WTC11 (cell line): ENCODE results near the gene NTMT2. TPM values are rescaled to one million over a fixed set of nuclear protein-coding genes. Genes with fewer than 3 reads are reported as not detected.

Experiments
- ATAC-seq: fragments of 200-7000 bp; cut with Tn5 transposase; 2 replicates; pipeline ENCODE4 v1.10.0; 2021; ENCODE audit warnings: mild to moderate bottlenecking, moderate library complexity
- CTCF ChIA-PET: fragments of 300-600 bp; sonication (Branson Sonifier 250); formaldehyde crosslinking; loops from one replicate; lab custom pipeline; 2021; ENCODE audit warnings: antibody characterized with exemption; lab: Charles Lee
- POLR2A ChIA-PET: fragments of 350-600 bp; sonication (Branson Sonifier 250); formaldehyde crosslinking; loops from one replicate; lab custom pipeline; 2021; ENCODE audit warnings: antibody characterized with exemption; lab: Charles Lee
- DNase-seq: peaks from one replicate; pipeline ENCODE4 v3.0.0; 2021; ENCODE audit warnings: low spot score
- H3K27ac Mint-ChIP-seq: 2 replicates; pipeline ENCODE4 v1.8.0; 2021; ENCODE audit warnings: mixed read lengths
- H3K27me3 Mint-ChIP-seq: 2 replicates; pipeline ENCODE4 v1.8.0; 2021; ENCODE audit warnings: low read depth, mild to moderate bottlenecking, moderate library complexity, mixed read lengths
- H3K36me3 Mint-ChIP-seq: 2 replicates; pipeline ENCODE4 v1.8.0; 2021; ENCODE audit warnings: mixed read lengths
- H3K4me1 Mint-ChIP-seq: 2 replicates; pipeline ENCODE4 v1.8.0; 2022; ENCODE audit warnings: mixed read lengths
- H3K4me3 Mint-ChIP-seq: 2 replicates; pipeline ENCODE4 v1.8.0; 2021; ENCODE audit warnings: mild to moderate bottlenecking, moderate library complexity, mixed read lengths
- H3K9me3 Mint-ChIP-seq: 2 replicates; pipeline ENCODE4 v1.8.0; 2021; ENCODE audit warnings: mixed read lengths
- EMX1 ChIP-seq: fragments of 250-450 bp; sonication (Bioruptor Pico); IDR thresholded peaks from 2 replicates; pipeline ENCODE4 v1.8.0; 2021; ENCODE audit warnings: mild to moderate bottlenecking
- ETV6 ChIP-seq: sonication (generic); formaldehyde crosslinking; IDR thresholded peaks from 2 replicates; pipeline ENCODE4 v1.8.1; 2022; ENCODE audit warnings: mild to moderate bottlenecking, missing genetic modification reagents
- IRF2 ChIP-seq: sonication (generic); formaldehyde crosslinking; IDR thresholded peaks from 2 replicates; pipeline ENCODE4 v1.8.0; 2022; ENCODE audit warnings: low read depth, missing genetic modification reagents, borderline replicate concordance
- JAZF1 ChIP-seq: fragments of 250-450 bp; sonication (Bioruptor Pico); IDR thresholded peaks from 2 replicates; pipeline ENCODE4 v1.9.0; 2021; ENCODE audit warnings: moderate library complexity, mild to moderate bottlenecking, inconsistent platforms
- NFATC4 ChIP-seq: fragments of 250-450 bp; sonication (Bioruptor Pico); IDR thresholded peaks from 2 replicates; pipeline ENCODE4 v1.9.0; 2021; ENCODE audit warnings: mild to moderate bottlenecking
- OVOL2 ChIP-seq: fragments of 250-450 bp; sonication (Bioruptor Pico); IDR thresholded peaks from 2 replicates; pipeline ENCODE4 v1.9.0; 2021; ENCODE audit warnings: mild to moderate bottlenecking, borderline replicate concordance
- SMAD4 ChIP-seq: sonication (generic); formaldehyde crosslinking; IDR thresholded peaks from 2 replicates; pipeline ENCODE4 v1.8.0; 2022; ENCODE audit warnings: mild to moderate bottlenecking, missing genetic modification reagents
- ZNF121 ChIP-seq: sonication (generic); formaldehyde crosslinking; IDR thresholded peaks from 2 replicates; pipeline ENCODE4 v1.8.0; 2023; ENCODE audit warnings: missing genetic modification reagents
- ZNF138 ChIP-seq: sonication (generic); formaldehyde crosslinking; conservative IDR thresholded peaks from 2 replicates; pipeline ENCODE4 v1.8.1; 2022; ENCODE audit warnings: mild to moderate bottlenecking, moderate library complexity, missing genetic modification reagents
- ZNF416 ChIP-seq: fragments of 250-450 bp; sonication (Bioruptor Pico); IDR thresholded peaks from 2 replicates; pipeline ENCODE4 v1.9.0; 2021; ENCODE audit warnings: mild to moderate bottlenecking, inconsistent platforms
- ZNF423 ChIP-seq: fragments of 250-450 bp; sonication (Bioruptor Pico); IDR thresholded peaks from 2 replicates; pipeline ENCODE4 v2.1.2; 2022; ENCODE audit warnings: mild to moderate bottlenecking, moderate library complexity
- total RNA-seq: library from RNA; stranded (reverse); gene quantifications from 3 replicates; pipeline ENCODE4 v1.2.3, GENCODE V29; 2021
- TF ChIP-seq, protein P1 (sequence below): fragments of 200-600 bp; IDR thresholded peaks from 2 replicates; pipeline ENCODE4 v1.8.0; 2022; ENCODE audit warnings: antibody characterized with exemption
- TF ChIP-seq, protein P2 (sequence below): sonication (generic); formaldehyde crosslinking; IDR thresholded peaks from 2 replicates; pipeline ENCODE4 v1.8.1; 2023; ENCODE audit warnings: mild to moderate bottlenecking, missing genetic modification reagents, moderate library complexity
- TF ChIP-seq, protein P3 (sequence below): sonication (generic); formaldehyde crosslinking; IDR thresholded peaks from 2 replicates; pipeline ENCODE4 v1.8.0; 2023; ENCODE audit warnings: missing genetic modification reagents, mild to moderate bottlenecking, borderline replicate concordance
- TF ChIP-seq, protein P4 (sequence below): fragments of 250-450 bp; sonication (Bioruptor Pico); IDR thresholded peaks from 2 replicates; pipeline ENCODE4 v1.9.0; 2021; ENCODE audit warnings: mild to moderate bottlenecking
- TF ChIP-seq, protein P5 (sequence below): sonication (generic); formaldehyde crosslinking; IDR thresholded peaks from 2 replicates; pipeline ENCODE4 v1.8.0; 2022; ENCODE audit warnings: missing genetic modification reagents
- TF ChIP-seq, protein P6 (sequence below): fragments of 250-450 bp; sonication (Bioruptor Pico); IDR thresholded peaks from 2 replicates; pipeline ENCODE4 v1.9.0; 2021; ENCODE audit warnings: moderate library complexity, mild to moderate bottlenecking, inconsistent platforms, borderline replicate concordance
- TF ChIP-seq, protein P7 (sequence below): fragments of 250-450 bp; sonication (Bioruptor Pico); IDR thresholded peaks from 2 replicates; pipeline ENCODE4 v1.8.0; 2021; ENCODE audit warnings: mild to moderate bottlenecking
- TF ChIP-seq, protein P8 (sequence below): sonication (generic); formaldehyde crosslinking; IDR thresholded peaks from 2 replicates; pipeline ENCODE4 v1.8.0; 2023; ENCODE audit warnings: missing genetic modification reagents
- TF ChIP-seq, protein P9 (sequence below): sonication (generic); formaldehyde crosslinking; IDR thresholded peaks from 2 replicates; pipeline ENCODE4 v1.8.1; 2023; ENCODE audit warnings: mild to moderate bottlenecking, missing genetic modification reagents

Gene NTMT2
- total RNA-seq, 1 experiment from 2014 or later, result 0.24 TPM

DNA sequence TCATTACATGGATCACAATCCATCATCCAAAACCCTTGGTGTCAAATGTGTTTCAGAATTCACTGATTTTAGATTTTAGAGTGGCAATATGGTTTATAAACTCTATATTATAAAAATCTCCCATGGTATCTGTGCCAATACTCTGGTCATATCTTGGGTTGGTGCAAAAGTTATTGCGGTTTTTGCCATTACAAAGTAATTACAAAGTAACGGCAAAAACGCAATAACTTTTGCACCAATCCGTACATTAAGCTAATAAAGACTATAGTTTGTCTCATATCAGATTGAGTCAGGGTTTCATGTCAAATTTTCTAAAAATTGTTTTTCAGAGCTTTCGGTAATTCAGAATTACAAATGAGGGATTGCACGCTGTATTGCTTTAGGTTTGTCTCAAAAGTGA lies 23.4 kb upstream of the NTMT2 start (continued):
- TF ChIP-seq, protein P1, sequence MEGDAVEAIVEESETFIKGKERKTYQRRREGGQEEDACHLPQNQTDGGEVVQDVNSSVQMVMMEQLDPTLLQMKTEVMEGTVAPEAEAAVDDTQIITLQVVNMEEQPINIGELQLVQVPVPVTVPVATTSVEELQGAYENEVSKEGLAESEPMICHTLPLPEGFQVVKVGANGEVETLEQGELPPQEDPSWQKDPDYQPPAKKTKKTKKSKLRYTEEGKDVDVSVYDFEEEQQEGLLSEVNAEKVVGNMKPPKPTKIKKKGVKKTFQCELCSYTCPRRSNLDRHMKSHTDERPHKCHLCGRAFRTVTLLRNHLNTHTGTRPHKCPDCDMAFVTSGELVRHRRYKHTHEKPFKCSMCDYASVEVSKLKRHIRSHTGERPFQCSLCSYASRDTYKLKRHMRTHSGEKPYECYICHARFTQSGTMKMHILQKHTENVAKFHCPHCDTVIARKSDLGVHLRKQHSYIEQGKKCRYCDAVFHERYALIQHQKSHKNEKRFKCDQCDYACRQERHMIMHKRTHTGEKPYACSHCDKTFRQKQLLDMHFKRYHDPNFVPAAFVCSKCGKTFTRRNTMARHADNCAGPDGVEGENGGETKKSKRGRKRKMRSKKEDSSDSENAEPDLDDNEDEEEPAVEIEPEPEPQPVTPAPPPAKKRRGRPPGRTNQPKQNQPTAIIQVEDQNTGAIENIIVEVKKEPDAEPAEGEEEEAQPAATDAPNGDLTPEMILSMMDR, result no peak
- TF ChIP-seq EMX1 (no peak), ZNF416 (CRISPR knock-in tag) (no peak), ETV6 (CRISPR knock-in tag) (no peak)
- TF ChIP-seq, protein P2, sequence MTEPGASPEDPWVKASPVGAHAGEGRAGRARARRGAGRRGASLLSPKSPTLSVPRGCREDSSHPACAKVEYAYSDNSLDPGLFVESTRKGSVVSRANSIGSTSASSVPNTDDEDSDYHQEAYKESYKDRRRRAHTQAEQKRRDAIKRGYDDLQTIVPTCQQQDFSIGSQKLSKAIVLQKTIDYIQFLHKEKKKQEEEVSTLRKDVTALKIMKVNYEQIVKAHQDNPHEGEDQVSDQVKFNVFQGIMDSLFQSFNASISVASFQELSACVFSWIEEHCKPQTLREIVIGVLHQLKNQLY (CRISPR knock-in tag), result no peak

DNA sequence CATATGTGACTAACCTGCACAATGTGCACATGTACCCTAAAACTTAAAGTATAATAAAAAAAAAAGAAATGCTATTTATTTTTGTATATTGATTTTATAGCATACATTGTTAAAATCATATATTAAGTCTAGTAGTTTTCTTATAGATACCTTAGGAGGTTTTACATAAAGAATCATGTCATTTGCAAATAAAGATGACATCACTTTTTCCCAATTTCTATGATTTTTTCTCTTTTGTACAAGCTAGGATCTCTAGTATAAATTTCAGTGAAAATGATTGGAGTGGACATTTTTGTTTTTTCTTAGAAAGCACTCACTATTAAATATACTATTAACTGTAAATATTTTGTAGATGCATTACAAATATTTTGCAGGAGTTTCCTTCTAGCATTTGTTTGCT lies 20.5 kb upstream of the NTMT2 start:
- H3K36me3 Mint-ChIP-seq, result no peaks in the 10 kb centered on the region
- ATAC-seq (no peak), DNase-seq (no peak)
- H3K27me3 Mint-ChIP-seq, result no peaks in the 10 kb centered on the region
- H3K9me3 Mint-ChIP-seq, result peaks cover 7% of the 10 kb centered on the region; the same call in 1 of the 2 replicates
- peaks cover 6% of the 10 kb centered on the region for H3K4me1 Mint-ChIP-seq
- no peak overlapping the region for H3K27ac Mint-ChIP-seq
- no peak overlapping the region for H3K4me3 Mint-ChIP-seq
- ChIA-PET CTCF (no interaction called here), POLR2A (no interaction called here)
- TF ChIP-seq ZNF423 (CRISPR knock-in tag) (no peak), IRF2 (no peak), ZNF138 (no peak), ETV6 (CRISPR knock-in tag) (no peak), OVOL2 (no peak), SMAD4 (CRISPR knock-in tag) (no peak), ZNF121 (CRISPR knock-in tag) (no peak), NFATC4 (CRISPR knock-in tag) (no peak), JAZF1 (CRISPR knock-in tag) (no peak)
- TF ChIP-seq, protein P3, sequence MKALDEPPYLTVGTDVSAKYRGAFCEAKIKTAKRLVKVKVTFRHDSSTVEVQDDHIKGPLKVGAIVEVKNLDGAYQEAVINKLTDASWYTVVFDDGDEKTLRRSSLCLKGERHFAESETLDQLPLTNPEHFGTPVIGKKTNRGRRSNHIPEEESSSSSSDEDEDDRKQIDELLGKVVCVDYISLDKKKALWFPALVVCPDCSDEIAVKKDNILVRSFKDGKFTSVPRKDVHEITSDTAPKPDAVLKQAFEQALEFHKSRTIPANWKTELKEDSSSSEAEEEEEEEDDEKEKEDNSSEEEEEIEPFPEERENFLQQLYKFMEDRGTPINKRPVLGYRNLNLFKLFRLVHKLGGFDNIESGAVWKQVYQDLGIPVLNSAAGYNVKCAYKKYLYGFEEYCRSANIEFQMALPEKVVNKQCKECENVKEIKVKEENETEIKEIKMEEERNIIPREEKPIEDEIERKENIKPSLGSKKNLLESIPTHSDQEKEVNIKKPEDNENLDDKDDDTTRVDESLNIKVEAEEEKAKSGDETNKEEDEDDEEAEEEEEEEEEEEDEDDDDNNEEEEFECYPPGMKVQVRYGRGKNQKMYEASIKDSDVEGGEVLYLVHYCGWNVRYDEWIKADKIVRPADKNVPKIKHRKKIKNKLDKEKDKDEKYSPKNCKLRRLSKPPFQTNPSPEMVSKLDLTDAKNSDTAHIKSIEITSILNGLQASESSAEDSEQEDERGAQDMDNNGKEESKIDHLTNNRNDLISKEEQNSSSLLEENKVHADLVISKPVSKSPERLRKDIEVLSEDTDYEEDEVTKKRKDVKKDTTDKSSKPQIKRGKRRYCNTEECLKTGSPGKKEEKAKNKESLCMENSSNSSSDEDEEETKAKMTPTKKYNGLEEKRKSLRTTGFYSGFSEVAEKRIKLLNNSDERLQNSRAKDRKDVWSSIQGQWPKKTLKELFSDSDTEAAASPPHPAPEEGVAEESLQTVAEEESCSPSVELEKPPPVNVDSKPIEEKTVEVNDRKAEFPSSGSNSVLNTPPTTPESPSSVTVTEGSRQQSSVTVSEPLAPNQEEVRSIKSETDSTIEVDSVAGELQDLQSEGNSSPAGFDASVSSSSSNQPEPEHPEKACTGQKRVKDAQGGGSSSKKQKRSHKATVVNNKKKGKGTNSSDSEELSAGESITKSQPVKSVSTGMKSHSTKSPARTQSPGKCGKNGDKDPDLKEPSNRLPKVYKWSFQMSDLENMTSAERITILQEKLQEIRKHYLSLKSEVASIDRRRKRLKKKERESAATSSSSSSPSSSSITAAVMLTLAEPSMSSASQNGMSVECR (CRISPR knock-in tag), result no peak
- TF ChIP-seq, protein P4, sequence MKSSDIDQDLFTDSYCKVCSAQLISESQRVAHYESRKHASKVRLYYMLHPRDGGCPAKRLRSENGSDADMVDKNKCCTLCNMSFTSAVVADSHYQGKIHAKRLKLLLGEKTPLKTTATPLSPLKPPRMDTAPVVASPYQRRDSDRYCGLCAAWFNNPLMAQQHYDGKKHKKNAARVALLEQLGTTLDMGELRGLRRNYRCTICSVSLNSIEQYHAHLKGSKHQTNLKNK (CRISPR knock-in tag), result no peak
- TF ChIP-seq, protein P5, sequence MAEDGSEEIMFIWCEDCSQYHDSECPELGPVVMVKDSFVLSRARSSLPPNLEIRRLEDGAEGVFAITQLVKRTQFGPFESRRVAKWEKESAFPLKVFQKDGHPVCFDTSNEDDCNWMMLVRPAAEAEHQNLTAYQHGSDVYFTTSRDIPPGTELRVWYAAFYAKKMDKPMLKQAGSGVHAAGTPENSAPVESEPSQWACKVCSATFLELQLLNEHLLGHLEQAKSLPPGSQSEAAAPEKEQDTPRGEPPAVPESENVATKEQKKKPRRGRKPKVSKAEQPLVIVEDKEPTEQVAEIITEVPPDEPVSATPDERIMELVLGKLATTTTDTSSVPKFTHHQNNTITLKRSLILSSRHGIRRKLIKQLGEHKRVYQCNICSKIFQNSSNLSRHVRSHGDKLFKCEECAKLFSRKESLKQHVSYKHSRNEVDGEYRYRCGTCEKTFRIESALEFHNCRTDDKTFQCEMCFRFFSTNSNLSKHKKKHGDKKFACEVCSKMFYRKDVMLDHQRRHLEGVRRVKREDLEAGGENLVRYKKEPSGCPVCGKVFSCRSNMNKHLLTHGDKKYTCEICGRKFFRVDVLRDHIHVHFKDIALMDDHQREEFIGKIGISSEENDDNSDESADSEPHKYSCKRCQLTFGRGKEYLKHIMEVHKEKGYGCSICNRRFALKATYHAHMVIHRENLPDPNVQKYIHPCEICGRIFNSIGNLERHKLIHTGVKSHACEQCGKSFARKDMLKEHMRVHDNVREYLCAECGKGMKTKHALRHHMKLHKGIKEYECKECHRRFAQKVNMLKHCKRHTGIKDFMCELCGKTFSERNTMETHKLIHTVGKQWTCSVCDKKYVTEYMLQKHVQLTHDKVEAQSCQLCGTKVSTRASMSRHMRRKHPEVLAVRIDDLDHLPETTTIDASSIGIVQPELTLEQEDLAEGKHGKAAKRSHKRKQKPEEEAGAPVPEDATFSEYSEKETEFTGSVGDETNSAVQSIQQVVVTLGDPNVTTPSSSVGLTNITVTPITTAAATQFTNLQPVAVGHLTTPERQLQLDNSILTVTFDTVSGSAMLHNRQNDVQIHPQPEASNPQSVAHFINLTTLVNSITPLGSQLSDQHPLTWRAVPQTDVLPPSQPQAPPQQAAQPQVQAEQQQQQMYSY (CRISPR knock-in tag), result no peak
- TF ChIP-seq, protein P6, sequence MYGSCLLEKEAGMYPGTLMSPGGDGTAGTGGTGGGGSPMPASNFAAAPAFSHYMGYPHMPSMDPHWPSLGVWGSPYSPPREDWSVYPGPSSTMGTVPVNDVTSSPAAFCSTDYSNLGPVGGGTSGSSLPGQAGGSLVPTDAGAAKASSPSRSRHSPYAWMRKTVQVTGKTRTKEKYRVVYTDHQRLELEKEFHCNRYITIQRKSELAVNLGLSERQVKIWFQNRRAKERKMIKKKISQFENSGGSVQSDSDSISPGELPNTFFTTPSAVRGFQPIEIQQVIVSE (CRISPR knock-in tag), result no peak
- TF ChIP-seq, protein P7, sequence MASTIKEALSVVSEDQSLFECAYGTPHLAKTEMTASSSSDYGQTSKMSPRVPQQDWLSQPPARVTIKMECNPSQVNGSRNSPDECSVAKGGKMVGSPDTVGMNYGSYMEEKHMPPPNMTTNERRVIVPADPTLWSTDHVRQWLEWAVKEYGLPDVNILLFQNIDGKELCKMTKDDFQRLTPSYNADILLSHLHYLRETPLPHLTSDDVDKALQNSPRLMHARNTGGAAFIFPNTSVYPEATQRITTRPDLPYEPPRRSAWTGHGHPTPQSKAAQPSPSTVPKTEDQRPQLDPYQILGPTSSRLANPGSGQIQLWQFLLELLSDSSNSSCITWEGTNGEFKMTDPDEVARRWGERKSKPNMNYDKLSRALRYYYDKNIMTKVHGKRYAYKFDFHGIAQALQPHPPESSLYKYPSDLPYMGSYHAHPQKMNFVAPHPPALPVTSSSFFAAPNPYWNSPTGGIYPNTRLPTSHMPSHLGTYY, result no peak
- TF ChIP-seq, protein P8, sequence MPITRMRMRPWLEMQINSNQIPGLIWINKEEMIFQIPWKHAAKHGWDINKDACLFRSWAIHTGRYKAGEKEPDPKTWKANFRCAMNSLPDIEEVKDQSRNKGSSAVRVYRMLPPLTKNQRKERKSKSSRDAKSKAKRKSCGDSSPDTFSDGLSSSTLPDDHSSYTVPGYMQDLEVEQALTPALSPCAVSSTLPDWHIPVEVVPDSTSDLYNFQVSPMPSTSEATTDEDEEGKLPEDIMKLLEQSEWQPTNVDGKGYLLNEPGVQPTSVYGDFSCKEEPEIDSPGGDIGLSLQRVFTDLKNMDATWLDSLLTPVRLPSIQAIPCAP (CRISPR knock-in tag), result no peak
- TF ChIP-seq, protein P9, sequence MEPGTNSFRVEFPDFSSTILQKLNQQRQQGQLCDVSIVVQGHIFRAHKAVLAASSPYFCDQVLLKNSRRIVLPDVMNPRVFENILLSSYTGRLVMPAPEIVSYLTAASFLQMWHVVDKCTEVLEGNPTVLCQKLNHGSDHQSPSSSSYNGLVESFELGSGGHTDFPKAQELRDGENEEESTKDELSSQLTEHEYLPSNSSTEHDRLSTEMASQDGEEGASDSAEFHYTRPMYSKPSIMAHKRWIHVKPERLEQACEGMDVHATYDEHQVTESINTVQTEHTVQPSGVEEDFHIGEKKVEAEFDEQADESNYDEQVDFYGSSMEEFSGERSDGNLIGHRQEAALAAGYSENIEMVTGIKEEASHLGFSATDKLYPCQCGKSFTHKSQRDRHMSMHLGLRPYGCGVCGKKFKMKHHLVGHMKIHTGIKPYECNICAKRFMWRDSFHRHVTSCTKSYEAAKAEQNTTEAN (CRISPR knock-in tag), result no peak
